Raji (cell line): ENCODE results near the gene BBX.

Experiments used
- POLR2A ChIP-seq: IDR thresholded peaks from 2 replicates; pipeline ENCODE4 v1.6.1; 2011; ENCODE audit warnings: low read depth, low read length, control low read depth; ENCODE audit not compliant: insufficient read depth

Gene BBX

GRCh38 chr3:107813026-107813425 lies 290.3 kb downstream of the BBX start:
- TF ChIP-seq POLR2A = no peak

- TF ChIP-seq POLR2A = no peak
These were observed 293.3 kb downstream of the BBX start for GRCh38 chr3:107816107-107816506.

- no peak for TF ChIP-seq POLR2A
These were observed 294.3 kb downstream of the BBX start for GRCh38 chr3:107817076-107817475.

GRCh38 chr3:107818025-107818424 lies 295.3 kb downstream of the BBX start:
- no peak for TF ChIP-seq POLR2A

GRCh38 chr3:107819656-107820055 lies 296.9 kb downstream of the BBX start:
- TF ChIP-seq POLR2A = no peak

GRCh38 chr3:107822308-107822707 lies 299.5 kb downstream of the BBX start:
- TF ChIP-seq POLR2A = no peak

- TF ChIP-seq POLR2A = no peak
These were observed 302.1 kb downstream of the BBX start for GRCh38 chr3:107824822-107825371.

GRCh38 chr3:107825556-107825955 lies 302.8 kb downstream of the BBX start:
- TF ChIP-seq POLR2A = no peak

- TF ChIP-seq POLR2A = no peak
These were observed 304.0 kb downstream of the BBX start for GRCh38 chr3:107826727-107827126.

GRCh38 chr3:107829185-107829584 lies 306.4 kb downstream of the BBX start:
- no peak for TF ChIP-seq POLR2A

- TF ChIP-seq POLR2A = no peak
These were observed 308.8 kb downstream of the BBX start for GRCh38 chr3:107831590-107831989.

GRCh38 chr3:107833043-107833442 lies 310.3 kb downstream of the BBX start:
- no peak for TF ChIP-seq POLR2A

- no peak for TF ChIP-seq POLR2A
These were observed 311.1 kb downstream of the BBX start for GRCh38 chr3:107833722-107834416.

GRCh38 chr3:107837895-107838612 lies 315.3 kb downstream of the BBX start:
- TF ChIP-seq POLR2A = no peak

GRCh38 chr3:107841831-107842230 lies 319.1 kb downstream of the BBX start:
- TF ChIP-seq POLR2A = no peak

GRCh38 chr3:107842940-107843339 lies 320.2 kb downstream of the BBX start:
- TF ChIP-seq POLR2A = no peak
